ENCODE data around the gene PLSCR4.
"Not testable (repeated sequence)": the region's sequence is repeated elsewhere in the genome, so short reads cannot be mapped to it uniquely, and the experiment has no call there.

PLSCR4 gene

GRCh38 chr3:146250449-146251382 lies at the start of gene PLSCR4:
Gene PLSCR4, minus strand, starts transcription at chr3:146251105. Its CDS starts 29,034 bp downstream, at chr3:146222071.
- DNase-seq = no peak

GRCh38 chr3:146293401-146293800 lies 42.5 kb upstream of the PLSCR4 start:
- DNase-seq = not testable (repeated sequence)

GRCh38 chr3:146283781-146284445 lies 33.0 kb upstream of the PLSCR4 start:
- no peak for DNase-seq

- no peak for DNase-seq
Measured at GRCh38 chr3:146280864-146281263, 30.0 kb upstream of the PLSCR4 start.

GRCh38 chr3:146279951-146280350 lies 29.0 kb upstream of the PLSCR4 start:
- no peak for DNase-seq

GRCh38 chr3:146279013-146279412 lies 28.1 kb upstream of the PLSCR4 start:
- DNase-seq = no peak

GRCh38 chr3:146277953-146278631 lies 27.2 kb upstream of the PLSCR4 start:
- no peak for DNase-seq

GRCh38 chr3:146275476-146275875 lies 24.6 kb upstream of the PLSCR4 start:
- DNase-seq = no peak

GRCh38 chr3:146274833-146275232 lies 23.9 kb upstream of the PLSCR4 start:
- DNase-seq = no peak

GRCh38 chr3:146273721-146274407 lies 23.0 kb upstream of the PLSCR4 start:
- no peak for DNase-seq

- DNase-seq = no peak
Measured at GRCh38 chr3:146271180-146271579, 20.3 kb upstream of the PLSCR4 start.

GRCh38 chr3:146269271-146269670 lies 18.4 kb upstream of the PLSCR4 start:
- DNase-seq = no peak

GRCh38 chr3:146268535-146269219 lies 17.8 kb upstream of the PLSCR4 start:
- no peak for DNase-seq

GRCh38 chr3:146265720-146266119 lies 14.8 kb upstream of the PLSCR4 start:
- DNase-seq = no peak

- no peak for DNase-seq
Measured at GRCh38 chr3:146262371-146263110, 11.6 kb upstream of the PLSCR4 start.

GRCh38 chr3:146259880-146260589 lies 9.1 kb upstream of the PLSCR4 start:
- DNase-seq = no peak

- no peak for DNase-seq
Measured at GRCh38 chr3:146256851-146257486, 6.1 kb upstream of the PLSCR4 start.

- not testable (repeated sequence) for DNase-seq
Measured at GRCh38 chr3:146252445-146252844, 1.5 kb upstream of the PLSCR4 start.

- DNase-seq = no peak
Measured at GRCh38 chr3:146249921-146250320, 984 bp downstream of the PLSCR4 start.

GRCh38 chr3:146247911-146248310 lies 3.0 kb downstream of the PLSCR4 start:
- DNase-seq = no peak
